PC-9 (cell line): ENCODE results near the gene E2F4.

ENCODE experiments used
- EZH2 ChIP-seq: fragments of 200-600 bp; sonication (generic); IDR thresholded peaks from 2 replicates; pipeline ENCODE4 v1.8.0; 2017; ENCODE audit warnings: antibody characterized with exemption, low read depth
- TF ChIP-seq, protein P1 (sequence below): fragments of 200-600 bp; sonication (generic); conservative IDR thresholded peaks from 2 replicates; pipeline ENCODE4 v1.6.1; 2017; ENCODE audit warnings: mixed run types, antibody characterized with exemption, mild to moderate bottlenecking, moderate library complexity

DNA sequence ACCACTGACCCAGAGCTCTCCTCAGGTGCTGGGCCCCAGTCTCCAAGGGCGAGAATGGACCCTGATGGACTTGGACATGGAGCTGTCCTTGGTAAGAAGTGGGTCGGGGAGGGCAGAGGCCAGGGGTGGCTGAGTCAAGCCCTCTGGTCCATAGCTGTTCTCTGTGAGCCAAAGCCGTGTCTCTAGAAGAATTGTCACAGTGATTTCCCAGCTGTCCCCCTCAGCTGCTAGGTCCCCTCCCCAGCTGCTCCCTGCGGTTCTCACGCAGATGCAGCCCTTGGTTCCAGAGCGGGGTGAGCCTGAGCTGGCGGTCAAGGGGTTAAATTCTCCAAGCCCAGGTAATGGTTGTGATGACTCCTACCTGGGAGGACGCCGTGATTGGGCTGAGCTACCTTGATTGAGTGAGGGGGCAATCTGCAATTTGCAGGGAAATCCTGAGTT lies 22.9 kb upstream of the E2F4 start:
- TF ChIP-seq, protein P1, sequence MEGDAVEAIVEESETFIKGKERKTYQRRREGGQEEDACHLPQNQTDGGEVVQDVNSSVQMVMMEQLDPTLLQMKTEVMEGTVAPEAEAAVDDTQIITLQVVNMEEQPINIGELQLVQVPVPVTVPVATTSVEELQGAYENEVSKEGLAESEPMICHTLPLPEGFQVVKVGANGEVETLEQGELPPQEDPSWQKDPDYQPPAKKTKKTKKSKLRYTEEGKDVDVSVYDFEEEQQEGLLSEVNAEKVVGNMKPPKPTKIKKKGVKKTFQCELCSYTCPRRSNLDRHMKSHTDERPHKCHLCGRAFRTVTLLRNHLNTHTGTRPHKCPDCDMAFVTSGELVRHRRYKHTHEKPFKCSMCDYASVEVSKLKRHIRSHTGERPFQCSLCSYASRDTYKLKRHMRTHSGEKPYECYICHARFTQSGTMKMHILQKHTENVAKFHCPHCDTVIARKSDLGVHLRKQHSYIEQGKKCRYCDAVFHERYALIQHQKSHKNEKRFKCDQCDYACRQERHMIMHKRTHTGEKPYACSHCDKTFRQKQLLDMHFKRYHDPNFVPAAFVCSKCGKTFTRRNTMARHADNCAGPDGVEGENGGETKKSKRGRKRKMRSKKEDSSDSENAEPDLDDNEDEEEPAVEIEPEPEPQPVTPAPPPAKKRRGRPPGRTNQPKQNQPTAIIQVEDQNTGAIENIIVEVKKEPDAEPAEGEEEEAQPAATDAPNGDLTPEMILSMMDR, result no peak
- no peak for TF ChIP-seq EZH2
